ENCODE results near the gene HSBP1L1.
A peak's percentile ranks its signal among the peaks of the same experiment; 100 is the strongest.

The HSBP1L1 gene

DNA sequence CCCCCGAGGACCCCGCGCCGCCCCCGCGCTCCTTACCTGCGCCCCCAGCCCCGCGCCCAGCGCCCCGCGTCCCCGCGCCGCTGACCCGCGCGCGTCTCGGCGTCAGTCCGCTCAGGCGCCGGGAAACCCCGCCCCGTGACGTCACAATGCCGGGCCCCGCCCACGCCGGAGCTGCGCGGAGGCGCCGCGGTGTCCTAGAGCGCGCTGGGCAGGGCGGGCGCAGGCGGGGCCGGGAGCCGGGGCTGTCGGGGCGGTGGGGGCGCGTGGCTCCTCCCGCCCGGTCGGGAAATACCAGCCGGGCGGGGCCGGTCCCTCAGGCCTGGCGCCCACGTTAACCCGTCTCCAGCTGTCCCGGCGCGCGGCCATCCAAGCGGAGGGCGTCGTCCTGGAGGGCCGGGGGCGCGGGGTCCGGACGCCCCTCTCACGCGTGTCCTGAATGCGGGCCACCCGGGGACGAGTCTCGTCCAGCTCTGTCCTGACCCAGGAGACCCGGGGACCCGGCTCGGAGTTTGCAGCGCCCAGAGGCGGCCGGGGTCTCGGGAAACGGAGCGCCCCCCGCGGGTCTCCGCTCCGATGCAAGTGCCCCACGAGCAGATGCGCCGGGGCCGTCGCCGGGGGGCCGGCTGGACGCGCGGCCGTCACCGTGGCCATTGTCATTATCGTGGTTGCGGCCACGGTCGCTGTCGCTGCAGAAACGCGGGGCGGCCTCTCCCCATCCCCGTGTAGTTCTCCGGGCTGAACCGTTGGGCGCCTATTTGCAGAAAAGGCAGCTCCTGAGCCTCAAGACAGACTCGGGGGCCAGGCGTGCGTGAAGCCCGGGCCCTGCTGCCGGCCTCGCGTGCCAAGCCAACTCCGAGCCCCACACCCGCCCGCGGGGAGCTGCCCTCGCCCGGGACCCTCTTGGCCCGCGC is 12.6 kb upstream of the HSBP1L1 start, which contains the start of gene SLC66A2:
Gene SLC66A2, minus strand, starts transcription at position 109 of the 911 bp plus-strand sequence. CDS start 727 bp downstream, outside the sequence.
- Histone ChIP-seq H3K27ac (ENCODE audit: extremely low read depth, low read depth, low read length) (peak within 1 kb of the TSS; percentile 71; the same call in 1 of the 2 replicates), H3K4me3 (ENCODE audit: low read depth, low read length) (peak within 1 kb of the TSS; percentile 72), H3K36me3 (ENCODE audit: control insufficient read depth in 2 of 2, insufficient read depth in 1 of 2, low read length in 2 of 2) (peaks cover 11 to 22% of the 10 kb centered on the region in 2 experiments; a peak in 2 of 3 replicates), H3K4me1 (ENCODE audit: control insufficient read depth, insufficient read depth, low read length) (peaks cover 8% of the 10 kb centered on the region), H3K9me3 (ENCODE audit: control insufficient read depth, insufficient read depth, low read depth, low read length) (no peaks in the 10 kb centered on the region)
- POLR2A ChIA-PET, result interaction anchor here (0.6 to 2.6 kb wide), 6 partner anchors 8 to 200 kb away, joined by 3 to 9 read pairs (median 5); partner anchors contain the start of genes HSBP1L1, RBFA and TXNL4A
- CTCF ChIA-PET, result no interaction called here
- TF ChIP-seq ZNF600 (tag by site-specific recombination; IDR thresholded peaks at IDR 0.05), result no peak
- TF ChIP-seq ZNF366 (tag by site-specific recombination; conservative IDR thresholded peaks at IDR 0.05), result no peak
- TF ChIP-seq ZBTB6 (tag by site-specific recombination; IDR thresholded peaks at IDR 0.05), result peak; percentile 87; the same call in 1 of the 2 replicates
- no peak for TF ChIP-seq ZNF140 (tag by site-specific recombination; IDR thresholded peaks at IDR 0.05)
- TF ChIP-seq ZNF214 (tag by site-specific recombination; IDR thresholded peaks at IDR 0.05; ENCODE audit: borderline replicate concordance), result no peak
- TF ChIP-seq KLF9 (tag by site-specific recombination; IDR thresholded peaks at IDR 0.05; ENCODE audit: low read depth), result peak; percentile 28; the same call in 1 of the 2 replicates
- TF ChIP-seq ZBTB8A (tag by site-specific recombination; IDR thresholded peaks at IDR 0.05), result peak; percentile 80
- no peak for TF ChIP-seq ZNF19 (tag by site-specific recombination; IDR thresholded peaks at IDR 0.05; ENCODE audit: low read depth)
- TF ChIP-seq IKZF3 (tag by site-specific recombination; IDR thresholded peaks at IDR 0.05), result 0 out of 2 replicates have a peak, but pooled peaks have one; percentile 10
- no peak for TF ChIP-seq ZNF558 (tag by site-specific recombination; IDR thresholded peaks at IDR 0.05)
- TF ChIP-seq ZNF623 (tag by site-specific recombination; IDR thresholded peaks at IDR 0.05), result no peak
- no peak for TF ChIP-seq ZNF514 (tag by site-specific recombination; IDR thresholded peaks at IDR 0.05)
- TF ChIP-seq ZBTB17 (tag by site-specific recombination; IDR thresholded peaks at IDR 0.05), result no peak
- peak; percentile 87 for TF ChIP-seq GLIS2 (tag by site-specific recombination; IDR thresholded peaks at IDR 0.05)
- TF ChIP-seq PATZ1 (tag by site-specific recombination; IDR thresholded peaks at IDR 0.05), result 0 out of 2 replicates have a peak, but pooled peaks have one; percentile 23
- TF ChIP-seq, protein P1, sequence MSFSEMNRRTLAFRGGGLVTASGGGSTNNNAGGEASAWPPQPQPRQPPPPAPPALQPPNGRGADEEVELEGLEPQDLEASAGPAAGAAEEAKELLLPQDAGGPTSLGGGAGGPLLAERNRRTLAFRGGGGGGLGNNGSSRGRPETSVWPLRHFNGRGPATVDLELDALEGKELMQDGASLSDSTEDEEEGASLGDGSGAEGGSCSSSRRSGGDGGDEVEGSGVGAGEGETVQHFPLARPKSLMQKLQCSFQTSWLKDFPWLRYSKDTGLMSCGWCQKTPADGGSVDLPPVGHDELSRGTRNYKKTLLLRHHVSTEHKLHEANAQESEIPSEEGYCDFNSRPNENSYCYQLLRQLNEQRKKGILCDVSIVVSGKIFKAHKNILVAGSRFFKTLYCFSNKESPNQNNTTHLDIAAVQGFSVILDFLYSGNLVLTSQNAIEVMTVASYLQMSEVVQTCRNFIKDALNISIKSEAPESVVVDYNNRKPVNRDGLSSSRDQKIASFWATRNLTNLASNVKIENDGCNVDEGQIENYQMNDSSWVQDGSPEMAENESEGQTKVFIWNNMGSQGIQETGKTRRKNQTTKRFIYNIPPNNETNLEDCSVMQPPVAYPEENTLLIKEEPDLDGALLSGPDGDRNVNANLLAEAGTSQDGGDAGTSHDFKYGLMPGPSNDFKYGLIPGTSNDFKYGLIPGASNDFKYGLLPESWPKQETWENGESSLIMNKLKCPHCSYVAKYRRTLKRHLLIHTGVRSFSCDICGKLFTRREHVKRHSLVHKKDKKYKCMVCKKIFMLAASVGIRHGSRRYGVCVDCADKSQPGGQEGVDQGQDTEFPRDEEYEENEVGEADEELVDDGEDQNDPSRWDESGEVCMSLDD (tag by site-specific recombination; IDR thresholded peaks at IDR 0.05), result peak; percentile 77
- TF ChIP-seq ZXDB (tag by site-specific recombination; IDR thresholded peaks at IDR 0.05), result 0 out of 2 replicates have a peak, but pooled peaks have one; percentile 29
- TF ChIP-seq ZNF146 (tag by site-specific recombination; IDR thresholded peaks at IDR 0.05), result no peak
- TF ChIP-seq ZSCAN30 (tag by site-specific recombination; IDR thresholded peaks at IDR 0.05), result 0 out of 2 replicates have a peak, but pooled peaks have one; percentile 41
- TF ChIP-seq ZNF449 (tag by site-specific recombination; IDR thresholded peaks at IDR 0.05), result 0 out of 2 replicates have a peak, but pooled peaks have one; percentile 18
- no peak for TF ChIP-seq ZNF830 (tag by site-specific recombination; IDR thresholded peaks at IDR 0.05; ENCODE audit: low read depth)
- no peak for TF ChIP-seq ZNF561 (tag by site-specific recombination; IDR thresholded peaks at IDR 0.05; ENCODE audit: borderline replicate concordance)
- TF ChIP-seq KLF16 (tag by site-specific recombination; IDR thresholded peaks at IDR 0.05), result no peak
- TF ChIP-seq ZFHX2 (tag by site-specific recombination; conservative IDR thresholded peaks at IDR 0.05), result peak; percentile 61; the same call in 1 of the 2 replicates
- TF ChIP-seq, protein P2, sequence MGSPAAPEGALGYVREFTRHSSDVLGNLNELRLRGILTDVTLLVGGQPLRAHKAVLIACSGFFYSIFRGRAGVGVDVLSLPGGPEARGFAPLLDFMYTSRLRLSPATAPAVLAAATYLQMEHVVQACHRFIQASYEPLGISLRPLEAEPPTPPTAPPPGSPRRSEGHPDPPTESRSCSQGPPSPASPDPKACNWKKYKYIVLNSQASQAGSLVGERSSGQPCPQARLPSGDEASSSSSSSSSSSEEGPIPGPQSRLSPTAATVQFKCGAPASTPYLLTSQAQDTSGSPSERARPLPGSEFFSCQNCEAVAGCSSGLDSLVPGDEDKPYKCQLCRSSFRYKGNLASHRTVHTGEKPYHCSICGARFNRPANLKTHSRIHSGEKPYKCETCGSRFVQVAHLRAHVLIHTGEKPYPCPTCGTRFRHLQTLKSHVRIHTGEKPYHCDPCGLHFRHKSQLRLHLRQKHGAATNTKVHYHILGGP (tag by site-specific recombination; IDR thresholded peaks at IDR 0.05), result no peak
- TF ChIP-seq KLF1 (tag by site-specific recombination; IDR thresholded peaks at IDR 0.05), result peak; percentile 65

Data from HEK293 (cell line).